ENCODE measurements around the gene TEAD3.

The TEAD3 gene

DNA sequence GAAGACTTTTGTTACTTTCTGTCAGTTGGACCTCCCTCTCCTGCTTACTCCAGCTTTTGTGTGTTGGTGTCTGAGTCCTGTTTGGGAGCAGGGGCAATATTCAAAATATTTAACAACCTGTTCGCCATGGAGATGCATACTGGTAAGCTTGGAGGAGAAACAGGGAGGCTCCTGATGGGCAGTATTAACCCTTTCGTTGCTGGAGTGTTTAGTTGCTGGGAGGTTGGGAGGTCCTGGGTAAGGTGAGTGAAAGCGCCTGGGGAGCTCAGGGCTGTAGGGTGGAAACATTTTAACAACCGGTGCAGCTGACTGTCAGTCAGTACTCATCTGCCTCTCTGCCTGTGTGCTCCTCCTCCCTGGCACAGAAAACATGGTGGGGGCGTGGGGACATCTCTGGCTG, 11.7 kb upstream of the TEAD3 start:
- Histone ChIP-seq H3K27me3 (ENCODE audit: insufficient read depth, poor library complexity, severe bottlenecking) (no peaks in the 10 kb centered on the region), H3K9me3 (ENCODE audit: severe bottlenecking) (no peaks in the 10 kb centered on the region), H3K4me1 (ENCODE audit: insufficient read depth, poor library complexity, severe bottlenecking) (no peaks in the 10 kb centered on the region), H3K4me3 (ENCODE audit: severe bottlenecking) (no peak overlapping the region), H3K36me3 (ENCODE audit: low read depth) (no peaks in the 10 kb centered on the region), H3K27ac (ENCODE audit: poor library complexity, severe bottlenecking) (no peak overlapping the region)
- DNase-seq (ENCODE audit: low spot score) (no peak), ATAC-seq (ENCODE audit: low read depth) (0 out of 3 replicates have a peak, but pooled peaks have one; percentile 15)
- TF ChIP-seq, protein P1, sequence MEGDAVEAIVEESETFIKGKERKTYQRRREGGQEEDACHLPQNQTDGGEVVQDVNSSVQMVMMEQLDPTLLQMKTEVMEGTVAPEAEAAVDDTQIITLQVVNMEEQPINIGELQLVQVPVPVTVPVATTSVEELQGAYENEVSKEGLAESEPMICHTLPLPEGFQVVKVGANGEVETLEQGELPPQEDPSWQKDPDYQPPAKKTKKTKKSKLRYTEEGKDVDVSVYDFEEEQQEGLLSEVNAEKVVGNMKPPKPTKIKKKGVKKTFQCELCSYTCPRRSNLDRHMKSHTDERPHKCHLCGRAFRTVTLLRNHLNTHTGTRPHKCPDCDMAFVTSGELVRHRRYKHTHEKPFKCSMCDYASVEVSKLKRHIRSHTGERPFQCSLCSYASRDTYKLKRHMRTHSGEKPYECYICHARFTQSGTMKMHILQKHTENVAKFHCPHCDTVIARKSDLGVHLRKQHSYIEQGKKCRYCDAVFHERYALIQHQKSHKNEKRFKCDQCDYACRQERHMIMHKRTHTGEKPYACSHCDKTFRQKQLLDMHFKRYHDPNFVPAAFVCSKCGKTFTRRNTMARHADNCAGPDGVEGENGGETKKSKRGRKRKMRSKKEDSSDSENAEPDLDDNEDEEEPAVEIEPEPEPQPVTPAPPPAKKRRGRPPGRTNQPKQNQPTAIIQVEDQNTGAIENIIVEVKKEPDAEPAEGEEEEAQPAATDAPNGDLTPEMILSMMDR (IDR thresholded peaks at IDR 0.05; ENCODE audit: poor library complexity, severe bottlenecking), result no peak

DNA sequence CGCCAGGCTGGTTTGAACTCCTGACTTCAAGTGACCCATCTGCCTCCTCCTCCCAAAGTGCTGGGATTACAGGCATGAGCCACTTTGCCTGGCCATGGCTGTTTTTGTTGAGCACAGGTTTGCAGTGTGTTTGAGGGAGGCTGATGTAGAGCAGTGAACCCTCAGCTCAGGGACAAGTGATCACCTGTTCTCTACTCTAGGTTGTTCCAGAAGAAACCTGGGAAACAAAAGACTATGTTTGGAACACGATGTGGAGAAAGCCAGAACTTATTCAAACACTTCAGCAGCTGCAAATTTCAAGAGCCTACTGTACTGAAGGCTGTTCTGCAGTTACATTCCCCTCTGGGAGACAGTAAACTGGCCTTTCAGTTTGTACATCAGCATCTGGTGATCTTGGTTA, 11.1 kb upstream of the TEAD3 start:
- TF ChIP-seq, protein P1 (IDR thresholded peaks at IDR 0.05; ENCODE audit: poor library complexity, severe bottlenecking), result no peak
- no peaks in the 10 kb centered on the region for H3K9me3 ChIP-seq (ENCODE audit: severe bottlenecking)
- ATAC-seq (ENCODE audit: low read depth) (no peak), DNase-seq (ENCODE audit: low spot score) (no peak)
- H3K36me3 ChIP-seq (ENCODE audit: low read depth), result no peaks in the 10 kb centered on the region
- H3K4me3 ChIP-seq (ENCODE audit: severe bottlenecking), result no peak overlapping the region
- no peaks in the 10 kb centered on the region for H3K4me1 ChIP-seq (ENCODE audit: insufficient read depth, poor library complexity, severe bottlenecking)
- H3K27me3 ChIP-seq (ENCODE audit: insufficient read depth, poor library complexity, severe bottlenecking), result no peaks in the 10 kb centered on the region
- no peak overlapping the region for H3K27ac ChIP-seq (ENCODE audit: poor library complexity, severe bottlenecking)

DNA sequence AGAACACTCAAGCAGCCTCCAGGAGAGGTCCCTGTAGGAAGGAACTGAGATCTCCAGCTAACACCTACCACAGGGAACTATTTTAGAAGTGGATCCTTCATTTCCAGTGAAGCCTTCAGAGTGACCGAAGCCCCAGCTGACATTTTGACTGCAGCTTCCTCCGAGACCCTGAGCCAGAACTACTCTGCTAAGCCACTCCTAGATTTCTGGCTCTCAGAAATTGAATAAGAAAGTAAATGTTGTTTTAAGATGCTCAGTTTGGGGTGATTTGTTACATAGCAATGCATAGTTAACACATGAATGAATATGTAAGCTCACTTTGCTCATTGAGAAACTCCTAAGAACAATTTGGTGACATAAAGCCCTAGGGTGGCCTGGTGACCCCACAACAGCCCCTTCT, 10.3 kb upstream of the TEAD3 start:
- Histone ChIP-seq H3K4me3 (ENCODE audit: severe bottlenecking) (no peak overlapping the region), H3K36me3 (ENCODE audit: low read depth) (no peaks in the 10 kb centered on the region), H3K27ac (ENCODE audit: poor library complexity, severe bottlenecking) (no peak overlapping the region), H3K9me3 (ENCODE audit: severe bottlenecking) (no peaks in the 10 kb centered on the region), H3K27me3 (ENCODE audit: insufficient read depth, poor library complexity, severe bottlenecking) (no peaks in the 10 kb centered on the region), H3K4me1 (ENCODE audit: insufficient read depth, poor library complexity, severe bottlenecking) (no peaks in the 10 kb centered on the region)
- DNase-seq (ENCODE audit: low spot score), result no peak
- TF ChIP-seq, protein P1 (IDR thresholded peaks at IDR 0.05; ENCODE audit: poor library complexity, severe bottlenecking), result no peak
- no peak for ATAC-seq (ENCODE audit: low read depth)

DNA sequence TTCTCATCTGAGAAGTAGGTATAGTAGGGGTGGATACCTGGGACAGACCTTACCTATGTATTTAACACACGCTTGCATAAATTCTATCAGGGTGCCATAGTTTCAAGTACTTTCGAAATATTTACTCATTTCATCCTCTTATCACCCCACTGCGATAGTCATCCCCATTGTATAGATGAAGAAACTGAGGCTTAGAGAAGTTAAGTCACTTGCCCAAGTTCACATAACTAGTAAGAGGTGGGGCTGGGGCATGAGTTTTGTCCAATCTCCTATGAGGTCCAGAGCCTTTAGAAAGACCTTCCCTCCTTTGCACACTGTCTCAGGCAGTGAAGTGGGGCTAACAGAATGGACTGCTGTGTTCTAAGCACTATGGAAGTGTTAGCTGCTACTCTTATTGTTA, 9.7 kb upstream of the TEAD3 start:
- TF ChIP-seq, protein P1 (IDR thresholded peaks at IDR 0.05; ENCODE audit: poor library complexity, severe bottlenecking), result no peak
- no peaks in the 10 kb centered on the region for H3K4me1 ChIP-seq (ENCODE audit: insufficient read depth, poor library complexity, severe bottlenecking)
- no peak overlapping the region for H3K4me3 ChIP-seq (ENCODE audit: severe bottlenecking)
- no peaks in the 10 kb centered on the region for H3K27me3 ChIP-seq (ENCODE audit: insufficient read depth, poor library complexity, severe bottlenecking)
- no peaks in the 10 kb centered on the region for H3K9me3 ChIP-seq (ENCODE audit: severe bottlenecking)
- H3K36me3 ChIP-seq (ENCODE audit: low read depth), result no peaks in the 10 kb centered on the region
- no peak overlapping the region for H3K27ac ChIP-seq (ENCODE audit: poor library complexity, severe bottlenecking)
- DNase-seq (ENCODE audit: low spot score) (no peak), ATAC-seq (ENCODE audit: low read depth) (no peak)

DNA sequence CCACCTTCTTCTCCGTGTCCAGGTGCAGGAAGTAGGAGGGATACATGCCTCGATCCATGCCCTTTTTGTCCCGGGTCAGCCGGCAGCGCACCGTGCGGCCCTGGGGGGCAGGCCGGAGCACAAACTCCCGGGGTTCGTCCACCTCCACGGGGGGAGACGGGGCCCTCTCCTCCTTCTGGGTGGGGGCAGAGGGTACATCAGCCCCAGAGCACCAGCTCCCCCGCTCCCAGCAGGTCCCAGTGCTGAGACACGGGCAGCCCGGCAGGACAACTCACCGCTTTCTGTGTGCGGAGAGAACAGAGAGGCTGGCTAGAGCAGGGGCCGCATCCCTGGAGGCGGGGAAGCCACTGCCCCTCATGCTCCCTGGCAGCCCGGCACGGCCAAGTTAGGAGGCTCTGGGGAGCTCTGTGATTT, 9.1 kb upstream of the TEAD3 start:
- TF ChIP-seq, protein P1 (IDR thresholded peaks at IDR 0.05; ENCODE audit: poor library complexity, severe bottlenecking), result no peak
- no peaks in the 10 kb centered on the region for H3K36me3 ChIP-seq (ENCODE audit: low read depth)
- DNase-seq (ENCODE audit: low spot score), result no peak
- no peak for ATAC-seq (ENCODE audit: low read depth)
- no peaks in the 10 kb centered on the region for H3K9me3 ChIP-seq (ENCODE audit: severe bottlenecking)
- H3K27ac ChIP-seq (ENCODE audit: poor library complexity, severe bottlenecking), result no peak overlapping the region
- H3K4me3 ChIP-seq (ENCODE audit: severe bottlenecking), result no peak overlapping the region
- no peaks in the 10 kb centered on the region for H3K4me1 ChIP-seq (ENCODE audit: insufficient read depth, poor library complexity, severe bottlenecking)
- H3K27me3 ChIP-seq (ENCODE audit: insufficient read depth, poor library complexity, severe bottlenecking), result no peaks in the 10 kb centered on the region
